Measurements from ENCODE around the gene MTFP1. TPM values are rescaled to one million over a fixed set of nuclear protein-coding genes. Genes with fewer than 3 reads are reported as not detected.

The MTFP1 gene
- total and polyA plus RNA-seq, 9 of the 15 experiments (the other 6 are each of a cell fraction or from before 2014, with no cell fraction given), result 10.7 to 52.0 (median 30.1) TPM

- FAIRE-seq (no peak), ATAC-seq (no peak), DNase-seq (ENCODE audit: extremely low read depth in 1 of 4, low spot score in 3 of 4) (no peak)
- Histone ChIP-seq H2AFZ (ENCODE audit: low read depth, low read length) (no peak overlapping the region), H4K20me1 (replicated peaks; ENCODE audit: control insufficient read depth, insufficient read depth, low read length) (no peaks in the 10 kb centered on the region), H3K79me2 (ENCODE audit: control insufficient read depth, insufficient read depth, low read length) (no peaks in the 10 kb centered on the region), H3K4me2 (ENCODE audit: insufficient read depth, low read length) (no peak overlapping the region), H3K36me3 (ENCODE audit: control insufficient read depth, insufficient read depth, low read length) (no peaks in the 10 kb centered on the region), H3K4me3 (no peak overlapping the region), H3K27me3 (ENCODE audit: control insufficient read depth in 2 of 2, insufficient read depth in 2 of 2, low read length in 2 of 2) (no peaks in the 10 kb centered on the region), H3K9ac (ENCODE audit: insufficient read depth in 1 of 2, low read depth in 2 of 2, low read length in 2 of 2) (peak overlapping the region in 1 of 2 experiments; percentile 26; a peak in 1 of 4 replicates), H3K9me3 (replicated peaks; ENCODE audit: control insufficient read depth, insufficient read depth, low read depth, low read length) (no peaks in the 10 kb centered on the region), H3K27ac (ENCODE audit: extremely low read depth, low read depth, low read length) (no peak overlapping the region), H3K4me1 (replicated peaks in 1 of 2; ENCODE audit: control insufficient read depth in 2 of 2, insufficient read depth in 2 of 2, low read length in 2 of 2) (peaks cover 0 to 4% of the 10 kb centered on the region in 2 experiments; a peak in 2 of 5 replicates), H3K9me1 (ENCODE audit: control insufficient read depth, insufficient read depth, low read length) (no peaks in the 10 kb centered on the region)
- intact Hi-C loops (cut with micrococcal nuclease) (no loop called here), in situ Hi-C loops (cut with MboI) (loop anchor here (25.0 kb wide), 1 partner anchor 268 kb away; no protein-coding TSS in a partner anchor)
- no peak for TF ChIP-seq HDGF (IDR thresholded peaks at IDR 0.05)
- CTCF ChIA-PET (ENCODE audit: low intra/inter-chr PET ratio), result no interaction called here
- POLR2A ChIA-PET, result interaction anchor here (0.6 kb wide), 1 partner anchor 105 kb away, joined by 3 read pairs; no protein-coding TSS in a partner anchor
- no TSS peak for BruUV-seq (replicated peaks)
- 95% methylated on average over 4 of the region's 20 CpGs for WGBS (ENCODE audit: insufficient coverage, low coverage, missing lambda C conversion rate)
Observed at GRCh38 chr22:30380011-30380410, 45.6 kb upstream of the MTFP1 start.

GRCh38 chr22:30381264-30381663 is 44.3 kb upstream of the MTFP1 start:
- intact Hi-C loops (cut with micrococcal nuclease), result no loop called here
- Histone ChIP-seq H3K9me1 (ENCODE audit: control insufficient read depth, insufficient read depth, low read length) (no peaks in the 10 kb centered on the region), H3K4me1 (replicated peaks in 1 of 2; ENCODE audit: control insufficient read depth in 2 of 2, insufficient read depth in 2 of 2, low read length in 2 of 2) (peaks cover under 1 to 6% of the 10 kb centered on the region in 2 experiments; a peak in 3 of 5 replicates), H3K27ac (ENCODE audit: extremely low read depth, low read depth, low read length) (no peak overlapping the region), H3K9ac (ENCODE audit: insufficient read depth in 1 of 2, low read depth in 2 of 2, low read length in 2 of 2) (no peak overlapping the region), H3K4me3 (no peak overlapping the region), H3K9me3 (replicated peaks; ENCODE audit: control insufficient read depth, insufficient read depth, low read depth, low read length) (no peaks in the 10 kb centered on the region), H3K36me3 (ENCODE audit: control insufficient read depth, insufficient read depth, low read length) (no peaks in the 10 kb centered on the region), H3K4me2 (ENCODE audit: insufficient read depth, low read length) (no peak overlapping the region), H3K27me3 (ENCODE audit: control insufficient read depth in 2 of 2, insufficient read depth in 2 of 2, low read length in 2 of 2) (no peaks in the 10 kb centered on the region), H2AFZ (ENCODE audit: low read depth, low read length) (no peak overlapping the region), H3K79me2 (ENCODE audit: control insufficient read depth, insufficient read depth, low read length) (no peaks in the 10 kb centered on the region), H4K20me1 (replicated peaks; ENCODE audit: control insufficient read depth, insufficient read depth, low read length) (no peaks in the 10 kb centered on the region)
- no peak for FAIRE-seq
- CTCF ChIA-PET (ENCODE audit: low intra/inter-chr PET ratio), result no interaction called here
- in situ Hi-C loops (cut with MboI), result loop anchor here (25.0 kb wide), 1 partner anchor 269 kb away; no protein-coding TSS in a partner anchor
- ATAC-seq, result no peak
- DNase-seq (ENCODE audit: extremely low read depth in 1 of 4, low spot score in 3 of 4), result no peak
- POLR2A ChIA-PET, result interaction anchor here (2.7 kb wide), 1 partner anchor 8 kb away, joined by 9 read pairs; no protein-coding TSS in a partner anchor
- no TSS peak for BruUV-seq (replicated peaks)
- WGBS (ENCODE audit: insufficient coverage, low coverage, missing lambda C conversion rate), result 56% methylated on average over 12 of the region's 12 CpGs
- TF ChIP-seq HDAC1 (IDR thresholded peaks at IDR 0.05), result no peak
- no peak for TF ChIP-seq E2F5 (CRISPR knock-in tag; IDR thresholded peaks at IDR 0.05)
- TF ChIP-seq ZNF740 (CRISPR knock-in tag; IDR thresholded peaks at IDR 0.05), result no peak
- no peak for TF ChIP-seq ZNF740 (tag; IDR thresholded peaks at IDR 0.05)
- no peak for TF ChIP-seq ILF3 (IDR thresholded peaks at IDR 0.05; ENCODE audit: borderline replicate concordance)
- TF ChIP-seq TFAP4 (CRISPR knock-in tag; IDR thresholded peaks at IDR 0.05; ENCODE audit: borderline replicate concordance), result no peak
